ENCODE results near the gene EFNA2. TPM values are rescaled to one million over a fixed set of nuclear protein-coding genes. Genes with fewer than 3 reads are reported as not detected.
"Not testable (repeated sequence)": the region's sequence is repeated elsewhere in the genome, so short reads cannot be mapped to it uniquely, and the experiment has no call there.

EFNA2 gene
- total RNA-seq, 2 donors from 2014 or later = not detected

GRCh38 chr19:1245494-1246264 lies 40.0 kb upstream of the EFNA2 start:
- Mint-ChIP-seq H3K27ac (no peak overlapping the region), H3K4me1 (peaks cover 5% of the 10 kb centered on the region), H3K36me3 (ENCODE audit: low read depth) (peaks cover 6% of the 10 kb centered on the region), H3K4me3 (no peak overlapping the region), H3K27me3 (no peaks in the 10 kb centered on the region), H3K9me3 (no peaks in the 10 kb centered on the region)
- ATAC-seq (replicated peaks) = no peak

- not testable (repeated sequence) for H3K27ac Mint-ChIP-seq; H3K27me3 Mint-ChIP-seq; H3K4me3 Mint-ChIP-seq; H3K4me1 Mint-ChIP-seq; ATAC-seq (replicated peaks); H3K9me3 Mint-ChIP-seq
- peaks cover 12% of the 10 kb centered on the region for H3K36me3 Mint-ChIP-seq (ENCODE audit: low read depth)
Observed at GRCh38 chr19:1246265-1247087, 39.2 kb upstream of the EFNA2 start.

- H3K36me3 Mint-ChIP-seq (ENCODE audit: low read depth) = peaks cover 25% of the 10 kb centered on the region
- no peaks in the 10 kb centered on the region for H3K4me1 Mint-ChIP-seq
- H3K27ac Mint-ChIP-seq = no peak overlapping the region
- peak overlapping the region; percentile 47 for H3K4me3 Mint-ChIP-seq
- no peaks in the 10 kb centered on the region for H3K27me3 Mint-ChIP-seq
- no peak for ATAC-seq (replicated peaks)
- no peaks in the 10 kb centered on the region for H3K9me3 Mint-ChIP-seq
Observed at GRCh38 chr19:1247748-1248138, 37.9 kb upstream of the EFNA2 start.

- H3K9me3 Mint-ChIP-seq = no peaks in the 10 kb centered on the region
- H3K36me3 Mint-ChIP-seq (ENCODE audit: low read depth) = peaks cover 30% of the 10 kb centered on the region
- ATAC-seq (replicated peaks) = peak; percentile 42
- H3K4me1 Mint-ChIP-seq = no peaks in the 10 kb centered on the region
- H3K4me3 Mint-ChIP-seq = peak within 1 kb of the TSS; percentile 47
- H3K27me3 Mint-ChIP-seq = no peaks in the 10 kb centered on the region
- H3K27ac Mint-ChIP-seq = no peak within 1 kb of the TSS
Observed at GRCh38 chr19:1248139-1248785, 37.4 kb upstream of the EFNA2 start, which contains the start of gene MIDN. Gene MIDN, plus strand, starts transcription at chr19:1248583. Its CDS starts 1,714 bp downstream, at chr19:1250297.

- ATAC-seq (replicated peaks) = peak; percentile 20
- no peaks in the 10 kb centered on the region for H3K4me1 Mint-ChIP-seq
- H3K27ac Mint-ChIP-seq = no peak overlapping the region
- H3K4me3 Mint-ChIP-seq = peak overlapping the region; percentile 47
- H3K27me3 Mint-ChIP-seq = no peaks in the 10 kb centered on the region
- peaks cover 36% of the 10 kb centered on the region for H3K36me3 Mint-ChIP-seq (ENCODE audit: low read depth)
- H3K9me3 Mint-ChIP-seq = no peaks in the 10 kb centered on the region
Observed at GRCh38 chr19:1248786-1249297, 36.8 kb upstream of the EFNA2 start.

GRCh38 chr19:1249298-1249989 lies 36.2 kb upstream of the EFNA2 start:
- Mint-ChIP-seq H3K36me3 (ENCODE audit: low read depth) (peaks cover 37% of the 10 kb centered on the region), H3K9me3 (no peaks in the 10 kb centered on the region), H3K27ac (peak overlapping the region; percentile 73), H3K4me3 (peak overlapping the region; percentile 49), H3K27me3 (no peaks in the 10 kb centered on the region), H3K4me1 (no peaks in the 10 kb centered on the region)
- peak; percentile 61 for ATAC-seq (replicated peaks)

GRCh38 chr19:1249990-1250436 lies 35.7 kb upstream of the EFNA2 start:
- no peaks in the 10 kb centered on the region for H3K9me3 Mint-ChIP-seq
- H3K4me1 Mint-ChIP-seq = no peaks in the 10 kb centered on the region
- ATAC-seq (replicated peaks) = no peak
- H3K27me3 Mint-ChIP-seq = no peaks in the 10 kb centered on the region
- peaks cover 42% of the 10 kb centered on the region for H3K36me3 Mint-ChIP-seq (ENCODE audit: low read depth)
- peak overlapping the region; percentile 73 for H3K27ac Mint-ChIP-seq
- peak overlapping the region; percentile 49 for H3K4me3 Mint-ChIP-seq

GRCh38 chr19:1250437-1251260 lies 35.0 kb upstream of the EFNA2 start:
- Mint-ChIP-seq H3K4me1 (no peaks in the 10 kb centered on the region), H3K4me3 (peak overlapping the region; percentile 93), H3K36me3 (ENCODE audit: low read depth) (peaks cover 49% of the 10 kb centered on the region), H3K9me3 (no peaks in the 10 kb centered on the region), H3K27ac (peak overlapping the region; percentile 92), H3K27me3 (no peaks in the 10 kb centered on the region)
- ATAC-seq (replicated peaks) = no peak

- Mint-ChIP-seq H3K4me3 (peak overlapping the region; percentile 93), H3K4me1 (no peaks in the 10 kb centered on the region), H3K27me3 (no peaks in the 10 kb centered on the region), H3K27ac (peak overlapping the region; percentile 92), H3K36me3 (ENCODE audit: low read depth) (peaks cover 58% of the 10 kb centered on the region), H3K9me3 (no peaks in the 10 kb centered on the region)
- no peak for ATAC-seq (replicated peaks)
Observed at GRCh38 chr19:1251330-1252220, 34.1 kb upstream of the EFNA2 start.

GRCh38 chr19:1252221-1252820 lies 33.4 kb upstream of the EFNA2 start:
- Mint-ChIP-seq H3K27me3 (no peaks in the 10 kb centered on the region), H3K4me3 (peak overlapping the region; percentile 93), H3K27ac (peak overlapping the region; percentile 92), H3K36me3 (ENCODE audit: low read depth) (peaks cover 64% of the 10 kb centered on the region), H3K9me3 (no peaks in the 10 kb centered on the region), H3K4me1 (peaks cover under 1% of the 10 kb centered on the region)
- peak; percentile 14 for ATAC-seq (replicated peaks)

- Mint-ChIP-seq H3K36me3 (ENCODE audit: low read depth) (peaks cover 70% of the 10 kb centered on the region), H3K4me3 (peak overlapping the region; percentile 93), H3K27ac (peak overlapping the region; percentile 83), H3K4me1 (peaks cover 5% of the 10 kb centered on the region), H3K27me3 (no peaks in the 10 kb centered on the region), H3K9me3 (no peaks in the 10 kb centered on the region)
- peak; percentile 53 for ATAC-seq (replicated peaks)
Observed at GRCh38 chr19:1252821-1253513, 32.7 kb upstream of the EFNA2 start.
